GM12878 (cell line): ENCODE results near the gene MRAS.

ENCODE experiments used
- CTCF ChIP-seq, 3 experiments: IDR thresholded peaks in 2 of 3; conservative IDR thresholded peaks in 1 of 3; 2 replicates each; pipeline ENCODE4 v1.5.1; 2011; ENCODE audit warnings: low read depth in 3 of 3, low read length in 3 of 3, mild to moderate bottlenecking in 3 of 3, control low read depth in 2 of 3, moderate library complexity in 2 of 3, inconsistent platforms in 1 of 3, mixed read lengths in 1 of 3; ENCODE audit not compliant: control insufficient read depth in 2 of 3, insufficient read depth in 1 of 3; ENCODE audit errors: extremely low read depth in 1 of 3
- SIN3A ChIP-seq: IDR thresholded peaks from 2 replicates; pipeline ENCODE4 v1.6.1; 2012; ENCODE audit warnings: low read depth, low read length, improper control_type of control experiment
- TCF7 ChIP-seq: IDR thresholded peaks from 2 replicates; pipeline ENCODE4 v1.6.1; 2014; ENCODE audit warnings: antibody characterized with exemption, borderline replicate concordance

GRCh38 chr3:138394686-138395085 lies 46.3 kb downstream of the MRAS start:
- TF ChIP-seq CTCF (IDR thresholded peaks at IDR 0.05 in 2 of 3, conservative IDR thresholded peaks at IDR 0.05 in 1 of 3; ENCODE audit: control insufficient read depth in 2 of 3, extremely low read depth in 1 of 3, insufficient read depth in 1 of 3, low read depth in 3 of 3, low read length in 3 of 3) = no peak
- TF ChIP-seq SIN3A = no peak
- TF ChIP-seq TCF7 = no peak
